GM12864 (cell line): ENCODE results near the gene SLC7A6.

Experiments used
- DNase-seq: peaks from one replicate; pipeline ENCODE4 v3.0.0-alpha.2; 2011; ENCODE audit warnings: low read depth
- H3K4me3 ChIP-seq: 2 replicates; pipeline ENCODE4 v1.5.1; 2011; ENCODE audit warnings: mild to moderate bottlenecking, low read depth, low read length, control low read depth
- TF ChIP-seq, protein P1 (sequence below): IDR thresholded peaks from 2 replicates; pipeline ENCODE4 v1.5.1; 2011; ENCODE audit warnings: low read depth, mild to moderate bottlenecking, moderate library complexity, low read length, control low read depth, inconsistent platforms; ENCODE audit errors: missing control alignments

The SLC7A6 gene

DNA sequence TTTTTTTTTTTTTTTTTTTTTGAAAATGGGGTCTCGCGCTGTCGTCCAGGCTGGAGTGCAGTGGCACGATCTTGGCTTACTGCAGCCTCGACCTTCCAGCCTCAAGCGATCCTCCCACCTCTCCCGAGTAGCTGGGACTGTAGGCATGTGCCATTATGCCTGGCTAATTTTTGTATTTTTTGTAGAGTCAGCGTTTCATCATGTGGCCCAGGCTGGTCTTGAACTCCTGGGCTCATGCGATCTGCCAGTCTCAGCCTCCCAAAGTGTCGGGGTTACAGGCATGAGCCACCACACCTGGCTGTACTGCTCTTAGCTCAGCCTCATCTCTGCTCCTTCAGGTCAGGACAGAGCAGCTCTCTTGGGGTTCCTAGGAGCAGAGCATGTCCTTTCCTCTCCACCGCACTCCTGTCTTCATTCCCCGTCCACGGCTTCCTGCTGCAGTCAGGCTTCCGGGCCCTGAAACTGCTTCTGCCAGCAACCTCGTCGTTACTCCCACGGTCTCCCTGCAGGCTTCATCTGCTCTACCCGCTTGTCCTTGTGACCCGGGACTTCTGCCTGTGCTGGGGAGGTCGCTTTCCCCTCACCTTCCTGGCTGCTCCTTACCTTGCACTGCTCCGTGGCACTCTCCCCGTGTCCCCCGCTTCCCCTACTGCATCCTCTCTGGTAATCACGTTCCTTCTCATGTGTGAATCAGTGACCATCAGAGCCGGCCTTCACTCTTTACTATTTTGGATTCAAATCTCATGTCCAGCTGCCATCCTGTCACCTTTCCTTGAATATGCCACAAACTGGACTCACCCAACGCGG, 84.5 kb downstream of the SLC7A6 start:
- TF ChIP-seq, protein P1, sequence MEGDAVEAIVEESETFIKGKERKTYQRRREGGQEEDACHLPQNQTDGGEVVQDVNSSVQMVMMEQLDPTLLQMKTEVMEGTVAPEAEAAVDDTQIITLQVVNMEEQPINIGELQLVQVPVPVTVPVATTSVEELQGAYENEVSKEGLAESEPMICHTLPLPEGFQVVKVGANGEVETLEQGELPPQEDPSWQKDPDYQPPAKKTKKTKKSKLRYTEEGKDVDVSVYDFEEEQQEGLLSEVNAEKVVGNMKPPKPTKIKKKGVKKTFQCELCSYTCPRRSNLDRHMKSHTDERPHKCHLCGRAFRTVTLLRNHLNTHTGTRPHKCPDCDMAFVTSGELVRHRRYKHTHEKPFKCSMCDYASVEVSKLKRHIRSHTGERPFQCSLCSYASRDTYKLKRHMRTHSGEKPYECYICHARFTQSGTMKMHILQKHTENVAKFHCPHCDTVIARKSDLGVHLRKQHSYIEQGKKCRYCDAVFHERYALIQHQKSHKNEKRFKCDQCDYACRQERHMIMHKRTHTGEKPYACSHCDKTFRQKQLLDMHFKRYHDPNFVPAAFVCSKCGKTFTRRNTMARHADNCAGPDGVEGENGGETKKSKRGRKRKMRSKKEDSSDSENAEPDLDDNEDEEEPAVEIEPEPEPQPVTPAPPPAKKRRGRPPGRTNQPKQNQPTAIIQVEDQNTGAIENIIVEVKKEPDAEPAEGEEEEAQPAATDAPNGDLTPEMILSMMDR: no peak
- H3K4me3 ChIP-seq: no peak overlapping the region
- no peak for DNase-seq

DNA sequence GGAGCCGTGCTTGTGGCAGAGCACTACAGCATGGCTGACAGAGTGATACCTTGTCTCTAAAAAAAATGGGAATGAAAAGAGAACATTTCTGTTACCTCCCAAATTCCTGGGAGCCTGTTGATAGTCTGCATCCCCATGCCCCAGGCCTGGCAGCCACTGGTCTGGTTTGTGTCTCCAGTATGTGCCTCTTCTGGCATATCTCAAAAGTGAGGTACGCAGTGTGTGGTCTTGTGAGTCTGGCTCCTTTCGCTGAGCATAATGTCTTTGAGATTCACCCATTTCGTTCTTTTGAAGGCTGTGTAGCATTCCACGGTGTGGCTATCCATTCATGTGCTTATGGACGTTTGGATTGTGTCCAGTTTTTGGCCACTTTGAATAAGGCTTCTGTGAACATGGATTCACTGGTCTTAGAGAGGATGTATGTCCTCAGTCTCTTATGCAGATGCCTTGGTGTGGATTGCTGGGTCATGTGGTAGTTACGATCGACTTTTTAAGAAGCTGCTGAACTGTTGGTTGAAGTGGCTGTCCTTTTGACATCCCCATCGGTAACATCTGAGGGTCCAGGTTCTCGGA, 85.6 kb downstream of the SLC7A6 start:
- TF ChIP-seq, protein P1: no peak
- DNase-seq: no peak
- H3K4me3 ChIP-seq: no peak overlapping the region

DNA sequence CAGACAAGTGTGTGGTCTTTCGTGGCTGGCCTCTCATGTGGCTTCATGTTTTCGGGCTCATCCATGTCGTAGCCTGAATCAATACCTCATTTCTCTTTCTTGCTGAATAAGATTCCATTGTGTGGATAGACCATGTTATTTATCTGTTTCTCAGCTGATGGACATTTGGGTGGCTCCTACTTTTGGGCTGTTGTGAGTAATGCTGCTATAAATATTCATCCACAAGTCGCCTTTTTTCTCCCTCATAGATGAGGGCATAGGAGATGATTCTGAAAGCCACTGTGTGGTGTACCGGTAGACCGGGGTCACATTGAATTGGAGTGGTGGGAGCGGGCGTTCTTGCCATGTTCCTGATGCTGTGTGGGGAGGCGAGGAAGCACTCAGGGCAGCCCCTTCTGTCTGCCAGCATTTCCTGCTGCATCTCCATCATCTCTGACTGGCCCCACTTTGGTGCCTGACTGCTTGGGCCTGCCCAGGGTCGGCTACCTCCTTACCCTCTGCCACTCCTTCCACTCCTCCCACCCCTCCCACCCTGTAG, 86.6 kb downstream of the SLC7A6 start:
- TF ChIP-seq, protein P1: no peak
- H3K4me3 ChIP-seq: no peak overlapping the region
- no peak for DNase-seq
